Astrocyte (in vitro differentiated cells and primary cell): ENCODE results near the gene RAB40A. TPM values are rescaled to one million over a fixed set of nuclear protein-coding genes. Genes with fewer than 3 reads are reported as not detected.
A peak's percentile ranks its signal among the peaks of the same experiment; 100 is the strongest.

Source experiments
- DNase-seq: peaks from one replicate; pipeline ENCODE4 v3.0.0-alpha.2; 2010; ENCODE audit warnings: low read depth
- FAIRE-seq: peaks from 2 replicates; lab custom pipeline; 2011; peaks lifted over from hg19 to GRCh38; lab: Jason Lieb, UNC
- H2AFZ ChIP-seq: 2 replicates; pipeline ENCODE4 v1.6.0; 2012; ENCODE audit warnings: low read depth, low read length, inconsistent platforms
- H3K27ac ChIP-seq: 2 replicates; pipeline ENCODE4 v1.5.1; 2011; ENCODE audit warnings: low read depth, low read length, inconsistent platforms
- H3K27me3 ChIP-seq: 2 replicates; pipeline ENCODE4 v1.6.0; 2011; ENCODE audit warnings: low read length, inconsistent platforms; ENCODE audit not compliant: insufficient read depth
- H3K36me3 ChIP-seq: 2 replicates; pipeline ENCODE4 v1.5.1; 2011; ENCODE audit warnings: low read length, inconsistent platforms; ENCODE audit not compliant: insufficient read depth
- H3K4me1 ChIP-seq: 2 replicates; pipeline ENCODE4 v1.5.1; 2011; ENCODE audit warnings: low read length, inconsistent platforms; ENCODE audit not compliant: insufficient read depth
- H3K4me2 ChIP-seq: 2 replicates; pipeline ENCODE4 v1.6.0; 2012; ENCODE audit warnings: low read length, inconsistent platforms
- H3K4me3 ChIP-seq: 2 replicates; pipeline ENCODE4 v1.5.1; 2011; ENCODE audit warnings: low read depth, mild to moderate bottlenecking, low read length, inconsistent platforms; ENCODE audit not compliant: insufficient read depth
- H3K79me2 ChIP-seq: 2 replicates; pipeline ENCODE4 v1.6.0; 2012; ENCODE audit warnings: mild to moderate bottlenecking, low read length, inconsistent platforms; ENCODE audit not compliant: insufficient read depth
- H3K9ac ChIP-seq: 2 replicates; pipeline ENCODE4 v1.6.0; 2012; ENCODE audit warnings: mild to moderate bottlenecking, low read length, inconsistent platforms
- H3K9me3 ChIP-seq: 2 replicates; pipeline ENCODE4 v1.5.1; 2012; ENCODE audit warnings: low read depth, mild to moderate bottlenecking, low read length, inconsistent platforms; ENCODE audit not compliant: insufficient read depth
- H4K20me1 ChIP-seq: 2 replicates; pipeline ENCODE4 v1.6.0; 2012; ENCODE audit warnings: low read length, inconsistent platforms; ENCODE audit not compliant: insufficient read depth
- H3K27ac Mint-ChIP-seq: one replicate; pipeline ENCODE4 v1.8.0; 2021; ENCODE audit warnings: mild to moderate bottlenecking, mixed read lengths; ENCODE audit not compliant: unreplicated experiment
- H3K27me3 Mint-ChIP-seq: one replicate; pipeline ENCODE4 v1.8.0; 2021; ENCODE audit warnings: low read depth, mixed read lengths; ENCODE audit not compliant: unreplicated experiment
- H3K36me3 Mint-ChIP-seq: one replicate; pipeline ENCODE4 v1.8.0; 2021; ENCODE audit warnings: low read depth, mixed read lengths; ENCODE audit not compliant: unreplicated experiment
- H3K4me1 Mint-ChIP-seq: one replicate; pipeline ENCODE4 v1.8.0; 2021; ENCODE audit warnings: low read depth, mixed read lengths; ENCODE audit not compliant: unreplicated experiment
- H3K4me3 Mint-ChIP-seq: one replicate; pipeline ENCODE4 v1.8.0; 2021; ENCODE audit warnings: mild to moderate bottlenecking, moderate library complexity, mixed read lengths; ENCODE audit not compliant: unreplicated experiment
- H3K9me3 Mint-ChIP-seq: one replicate; pipeline ENCODE4 v1.8.0; 2021; ENCODE audit warnings: mild to moderate bottlenecking, mixed read lengths; ENCODE audit not compliant: unreplicated experiment
- EZH2 ChIP-seq: IDR thresholded peaks from 2 replicates; pipeline ENCODE4 v1.6.1; 2012; ENCODE audit warnings: mild to moderate bottlenecking, low read length, inconsistent platforms; ENCODE audit not compliant: insufficient read depth
- total RNA-seq: library from RNA; stranded (reverse); gene quantifications from 2 replicates; pipeline ENCODE4 v1.2.1, GENCODE V29; 2021
- TF ChIP-seq, protein P1 (sequence below): IDR thresholded peaks from 2 replicates; pipeline ENCODE4 v1.5.1; 2011; ENCODE audit warnings: low read depth, mild to moderate bottlenecking, inconsistent platforms, low read length, moderate library complexity; ENCODE audit not compliant: insufficient read depth

RAB40A gene
- total RNA-seq, 1 donor from 2014 or later: 0.07 TPM

DNA sequence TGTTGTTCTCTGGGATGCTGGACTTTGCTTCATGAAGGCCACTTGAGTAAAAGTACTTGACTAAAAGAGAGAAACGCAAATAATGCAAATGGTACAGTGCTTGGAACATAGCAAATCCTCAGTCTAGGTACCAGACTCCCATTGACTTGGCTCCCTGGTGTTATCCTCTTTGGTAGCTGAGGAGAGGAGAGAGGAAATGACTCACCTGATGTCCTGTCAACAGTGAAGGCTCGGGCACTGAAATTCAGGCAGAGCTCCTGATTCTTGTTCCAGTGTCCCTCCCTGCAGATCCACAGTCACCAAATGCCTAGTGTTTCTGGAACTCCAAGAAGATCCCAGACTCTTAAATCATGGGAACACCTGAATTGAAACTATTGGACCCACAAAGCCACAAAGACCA, 43.5 kb upstream of the RAB40A start:
- H3K27ac Mint-ChIP-seq: no peak overlapping the region
- H3K27me3 ChIP-seq: no peaks in the 10 kb centered on the region
- peaks cover 3% of the 10 kb centered on the region for H3K27me3 Mint-ChIP-seq
- TF ChIP-seq, protein P1, sequence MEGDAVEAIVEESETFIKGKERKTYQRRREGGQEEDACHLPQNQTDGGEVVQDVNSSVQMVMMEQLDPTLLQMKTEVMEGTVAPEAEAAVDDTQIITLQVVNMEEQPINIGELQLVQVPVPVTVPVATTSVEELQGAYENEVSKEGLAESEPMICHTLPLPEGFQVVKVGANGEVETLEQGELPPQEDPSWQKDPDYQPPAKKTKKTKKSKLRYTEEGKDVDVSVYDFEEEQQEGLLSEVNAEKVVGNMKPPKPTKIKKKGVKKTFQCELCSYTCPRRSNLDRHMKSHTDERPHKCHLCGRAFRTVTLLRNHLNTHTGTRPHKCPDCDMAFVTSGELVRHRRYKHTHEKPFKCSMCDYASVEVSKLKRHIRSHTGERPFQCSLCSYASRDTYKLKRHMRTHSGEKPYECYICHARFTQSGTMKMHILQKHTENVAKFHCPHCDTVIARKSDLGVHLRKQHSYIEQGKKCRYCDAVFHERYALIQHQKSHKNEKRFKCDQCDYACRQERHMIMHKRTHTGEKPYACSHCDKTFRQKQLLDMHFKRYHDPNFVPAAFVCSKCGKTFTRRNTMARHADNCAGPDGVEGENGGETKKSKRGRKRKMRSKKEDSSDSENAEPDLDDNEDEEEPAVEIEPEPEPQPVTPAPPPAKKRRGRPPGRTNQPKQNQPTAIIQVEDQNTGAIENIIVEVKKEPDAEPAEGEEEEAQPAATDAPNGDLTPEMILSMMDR: no peak
- no peak for TF ChIP-seq EZH2
- H3K36me3 ChIP-seq: no peaks in the 10 kb centered on the region
- DNase-seq (no peak), FAIRE-seq (peak; percentile 96)
- H3K4me1 Mint-ChIP-seq: peaks cover 7% of the 10 kb centered on the region
- peaks cover 3% of the 10 kb centered on the region for H3K4me1 ChIP-seq
- H4K20me1 ChIP-seq: no peaks in the 10 kb centered on the region
- peak overlapping the region; percentile 32 for H3K4me2 ChIP-seq
- H3K9me3 Mint-ChIP-seq: no peaks in the 10 kb centered on the region
- no peak overlapping the region for H2AFZ ChIP-seq
- no peak overlapping the region for H3K4me3 Mint-ChIP-seq
- H3K36me3 Mint-ChIP-seq: no peaks in the 10 kb centered on the region
- H3K9ac ChIP-seq: no peak overlapping the region
- H3K9me3 ChIP-seq: no peaks in the 10 kb centered on the region
- no peaks in the 10 kb centered on the region for H3K79me2 ChIP-seq
- H3K27ac ChIP-seq: no peak overlapping the region
- no peak overlapping the region for H3K4me3 ChIP-seq

DNA sequence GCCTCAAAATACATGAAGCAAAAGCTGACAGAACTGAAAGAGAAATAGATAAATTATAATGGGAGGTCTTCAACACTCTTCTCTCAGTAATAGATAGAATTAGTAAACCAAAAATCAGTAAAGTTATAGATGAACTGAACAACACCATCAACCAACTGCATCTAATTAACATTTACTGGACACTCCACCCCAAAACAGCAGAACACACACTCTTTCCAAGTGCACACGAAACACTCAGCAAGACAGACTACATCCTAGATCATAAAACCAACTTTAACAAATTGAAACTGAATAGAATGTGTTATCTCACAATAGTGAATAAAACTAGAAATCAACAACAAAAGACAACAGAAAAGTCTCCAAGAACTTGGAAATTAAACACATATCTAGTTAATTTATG, 41.0 kb upstream of the RAB40A start:
- H3K27me3 Mint-ChIP-seq: peaks cover 4% of the 10 kb centered on the region
- Histone ChIP-seq H3K9ac (no peak overlapping the region), H4K20me1 (no peaks in the 10 kb centered on the region), H3K4me1 (peaks cover 3% of the 10 kb centered on the region), H3K4me3 (no peak overlapping the region), H3K36me3 (no peaks in the 10 kb centered on the region), H3K4me2 (no peak overlapping the region), H3K79me2 (no peaks in the 10 kb centered on the region), H2AFZ (no peak overlapping the region), H3K9me3 (no peaks in the 10 kb centered on the region), H3K27ac (no peak overlapping the region), H3K27me3 (no peaks in the 10 kb centered on the region)
- FAIRE-seq (peak; percentile 77), DNase-seq (no peak)
- H3K27ac Mint-ChIP-seq: no peak overlapping the region
- H3K4me1 Mint-ChIP-seq: peaks cover 5% of the 10 kb centered on the region
- no peak overlapping the region for H3K4me3 Mint-ChIP-seq
- no peak for TF ChIP-seq EZH2
- TF ChIP-seq, protein P1: no peak
- no peaks in the 10 kb centered on the region for H3K36me3 Mint-ChIP-seq
- no peaks in the 10 kb centered on the region for H3K9me3 Mint-ChIP-seq

GRCh38 chrX:103556963-103557612, 37.8 kb upstream of the RAB40A start:
- Histone ChIP-seq H3K79me2 (no peaks in the 10 kb centered on the region), H2AFZ (no peak overlapping the region), H3K27ac (no peak overlapping the region), H3K9me3 (no peaks in the 10 kb centered on the region), H3K4me1 (no peaks in the 10 kb centered on the region), H3K27me3 (no peaks in the 10 kb centered on the region), H4K20me1 (no peaks in the 10 kb centered on the region), H3K4me3 (no peak overlapping the region), H3K36me3 (no peaks in the 10 kb centered on the region), H3K9ac (no peak overlapping the region), H3K4me2 (no peak overlapping the region)
- no peak overlapping the region for H3K4me3 Mint-ChIP-seq
- no peaks in the 10 kb centered on the region for H3K4me1 Mint-ChIP-seq
- FAIRE-seq: no peak
- H3K9me3 Mint-ChIP-seq: no peaks in the 10 kb centered on the region
- peaks cover 4% of the 10 kb centered on the region for H3K27me3 Mint-ChIP-seq
- no peaks in the 10 kb centered on the region for H3K36me3 Mint-ChIP-seq
- DNase-seq: no peak
- H3K27ac Mint-ChIP-seq: peak overlapping the region; percentile 26
- TF ChIP-seq, protein P1: no peak
- TF ChIP-seq EZH2: no peak
